HG03159 (cell line): ENCODE measurements around the gene NINL.

Experiments
- ATAC-seq: cut with Tn5 transposase; IDR thresholded peaks from one replicate; pipeline ENCODE4 v1.9.1; 2021; ENCODE audit warnings: mild to moderate bottlenecking, moderate library complexity; ENCODE audit not compliant: unreplicated experiment

The NINL gene

DNA sequence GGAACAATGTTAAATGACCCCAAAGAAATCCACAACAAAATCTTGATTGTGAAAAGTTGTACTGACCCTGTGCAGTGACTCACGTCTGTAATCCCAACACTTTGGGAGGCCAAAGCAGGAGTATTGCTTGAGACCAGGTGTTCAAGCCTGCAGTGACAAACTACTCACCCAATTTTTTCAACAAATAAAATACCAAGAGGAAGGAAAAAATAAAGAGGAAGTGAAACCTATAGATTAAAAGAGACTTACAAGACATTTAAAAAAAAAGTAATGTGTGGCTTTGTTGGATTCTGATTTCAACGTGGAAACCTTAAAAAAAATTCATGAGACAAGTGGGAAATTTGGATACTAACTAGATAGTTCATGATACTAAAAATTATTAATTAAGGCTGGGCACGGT, 146.0 kb downstream of the NINL start:
- ATAC-seq = no peak

DNA sequence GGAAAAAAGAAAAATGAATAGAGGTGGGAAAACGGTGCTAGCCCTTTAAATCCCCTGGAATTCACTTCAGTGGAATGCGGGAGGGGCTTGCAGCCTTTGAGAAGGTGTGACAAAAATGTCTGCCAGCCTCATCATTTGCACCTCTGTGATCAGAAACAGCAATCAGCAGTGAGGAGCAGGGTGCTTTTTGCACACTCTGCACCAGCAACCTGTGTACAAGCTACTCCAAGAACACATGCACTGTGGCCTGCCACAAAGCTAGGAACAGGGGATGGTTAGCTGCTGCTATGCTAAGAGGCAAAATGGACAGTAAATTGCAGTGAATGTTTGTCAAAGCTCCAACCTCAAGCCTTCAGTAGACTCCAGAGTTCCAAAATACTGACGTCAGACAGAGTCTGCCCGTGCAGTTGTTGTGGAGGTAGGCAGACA, 148.2 kb downstream of the NINL start:
- ATAC-seq = no peak

DNA sequence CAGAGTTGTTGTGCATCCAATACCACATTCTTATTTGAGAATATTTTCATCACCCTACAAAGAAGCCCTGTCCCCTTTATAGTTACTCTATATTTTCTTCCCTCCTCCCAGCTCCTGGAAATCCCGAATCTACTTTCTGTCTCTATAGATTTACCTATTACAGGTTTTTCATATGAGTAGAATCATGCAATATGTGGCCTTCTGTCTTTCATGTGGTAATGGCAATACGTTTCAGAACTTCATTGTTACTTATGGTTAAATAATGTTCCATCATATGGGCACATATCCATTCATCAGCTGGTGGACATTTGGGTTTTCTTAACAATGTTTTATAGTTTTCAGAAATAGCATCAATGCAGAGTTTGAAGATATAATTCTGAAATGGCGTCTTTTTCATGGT, 160.8 kb downstream of the NINL start:
- no peak for ATAC-seq

DNA sequence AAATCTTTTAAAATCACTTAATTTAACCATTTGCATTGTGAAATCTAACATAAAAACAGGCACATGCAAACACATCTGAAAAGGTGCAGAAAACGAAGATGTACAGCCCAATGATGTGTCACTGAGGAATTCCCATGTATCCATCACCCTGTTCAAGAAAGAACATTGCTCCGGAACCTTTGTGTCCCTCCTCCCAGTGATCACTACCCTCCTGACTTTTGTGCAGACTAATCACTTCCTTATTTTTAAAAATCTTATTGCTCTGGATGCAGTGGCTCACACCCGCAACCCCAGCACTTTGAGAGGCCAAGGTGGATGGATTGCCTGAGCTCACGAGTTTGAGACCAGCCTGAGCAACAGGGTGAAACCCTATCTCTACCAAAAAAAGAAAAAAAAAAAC, 163.3 kb downstream of the NINL start:
- ATAC-seq = no peak

DNA sequence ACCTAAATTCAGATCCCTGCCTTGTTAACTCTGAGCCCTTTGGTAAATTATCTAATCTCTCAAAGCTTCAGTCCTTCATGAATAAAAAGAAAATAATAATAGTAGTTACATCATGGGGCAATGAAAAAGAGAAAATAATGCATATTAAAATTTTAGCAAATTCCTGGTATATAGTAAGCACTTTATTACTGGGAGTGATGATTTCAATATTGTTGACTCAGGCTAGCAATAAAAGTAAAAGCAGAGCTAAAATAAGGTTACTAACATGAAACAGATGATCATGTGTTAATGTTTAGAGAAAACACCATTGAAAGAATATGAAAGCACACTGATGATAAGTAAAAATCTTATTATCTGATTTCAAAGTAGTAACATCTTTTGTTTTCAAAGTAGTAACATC, 164.2 kb downstream of the NINL start:
- ATAC-seq = no peak

DNA sequence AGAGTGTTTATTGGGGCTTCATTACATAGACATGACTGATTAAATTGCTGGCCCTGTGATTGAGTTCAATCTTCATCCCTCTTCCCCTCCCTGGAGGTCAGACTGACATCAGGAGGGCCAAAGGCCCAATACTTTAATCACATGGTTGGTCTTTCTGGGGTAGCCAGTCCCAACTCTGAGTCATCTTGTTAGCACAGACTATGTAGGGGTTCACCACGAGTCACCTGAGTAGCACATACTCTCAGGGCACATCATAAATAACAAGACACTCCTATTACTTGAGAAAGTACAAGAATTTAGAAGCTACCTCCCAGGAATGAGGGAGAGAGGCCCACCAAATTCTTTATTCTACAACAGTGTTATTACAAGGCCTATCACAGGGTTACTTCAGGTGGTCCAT, 166.6 kb downstream of the NINL start:
- no peak for ATAC-seq

DNA sequence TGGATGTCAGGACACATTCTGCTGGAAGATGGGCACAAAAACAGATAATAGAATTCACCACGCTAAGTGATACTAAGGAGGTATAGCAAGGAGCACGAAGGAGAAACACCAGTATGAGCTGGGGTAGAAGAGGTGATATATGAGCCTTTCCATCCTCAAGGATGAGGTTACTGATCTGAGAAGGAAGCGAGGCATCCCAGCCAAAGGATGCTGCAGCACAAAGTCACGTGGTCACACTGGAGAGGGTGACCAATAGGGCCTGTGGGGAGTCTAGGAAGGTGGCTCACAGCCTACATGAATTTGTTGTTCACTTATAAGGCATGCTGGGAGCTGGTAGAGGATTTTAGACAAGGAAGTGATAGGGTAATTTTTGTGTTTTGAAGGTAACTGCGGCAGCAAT, 176.4 kb downstream of the NINL start:
- no peak for ATAC-seq

DNA sequence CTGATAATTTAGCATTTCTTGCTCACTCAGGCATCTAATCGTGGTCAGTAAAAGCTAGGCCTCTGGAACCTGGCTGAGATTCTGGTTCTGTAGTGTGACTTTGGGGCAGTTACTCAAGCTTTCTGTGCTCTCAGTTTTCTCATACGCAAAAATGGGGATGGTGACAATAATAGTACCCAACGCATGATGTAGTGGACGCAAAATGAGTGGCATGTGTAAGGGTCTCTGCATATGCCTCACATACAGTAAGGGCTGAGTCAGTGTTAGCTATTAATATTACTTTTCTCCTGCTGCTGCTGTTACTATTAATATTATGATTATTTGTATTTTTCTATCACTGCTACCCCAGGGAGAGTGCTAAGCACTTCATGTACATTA, 177.2 kb downstream of the NINL start:
- ATAC-seq = no peak

DNA sequence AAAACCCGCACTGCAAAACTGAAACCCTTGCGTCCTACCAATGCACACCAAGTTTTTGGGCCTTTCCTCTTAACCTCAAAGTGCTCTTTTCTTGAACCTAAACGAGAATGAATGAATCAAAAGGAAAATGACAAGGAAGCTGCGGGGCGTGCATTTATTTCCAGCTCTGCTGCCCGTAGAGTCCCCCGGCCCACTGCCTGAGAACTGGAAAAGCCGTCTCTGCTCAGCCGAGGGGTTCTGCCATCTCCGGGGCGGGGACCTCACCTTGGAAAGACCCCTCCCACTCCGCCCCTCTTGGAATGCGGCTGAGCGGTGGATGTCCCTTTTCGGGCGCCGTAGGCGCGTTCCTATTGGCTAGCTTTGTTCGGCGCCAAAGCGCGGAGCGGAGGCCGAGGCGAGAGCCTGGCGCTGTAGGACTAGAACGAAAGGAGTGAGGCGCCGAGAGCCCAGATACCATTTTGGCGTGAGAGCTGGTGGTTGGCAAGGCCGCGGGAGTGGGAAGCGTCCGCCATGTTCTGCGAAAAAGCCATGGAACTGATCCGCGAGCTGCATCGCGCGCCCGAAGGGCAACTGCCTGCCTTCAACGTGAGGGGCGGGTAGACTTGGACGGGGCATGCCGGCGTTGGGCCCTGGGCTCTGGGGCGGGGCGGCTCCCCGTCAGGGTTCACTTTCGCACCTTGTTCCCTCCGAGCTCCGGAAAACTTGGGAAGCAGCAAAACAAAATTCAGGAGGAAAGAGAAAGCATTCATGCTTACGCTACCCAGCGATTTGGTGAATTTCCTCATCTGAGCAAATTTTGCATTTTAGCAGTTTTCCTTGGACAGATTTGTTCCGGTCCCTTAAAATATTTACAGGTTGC, 177.8 kb downstream of the NINL start, which contains the start of gene GINS1:
Gene GINS1 (plus strand): TSS at position 363 of the 859 bp plus-strand sequence. CDS start 148 bp downstream, at position 511.
- peak; percentile 83 for ATAC-seq
